ENCODE measurements around the gene UBE2E1.

Gene UBE2E1

GRCh38 chr3:23882487-23882918 lies 76.7 kb downstream of the UBE2E1 start:
- DNase-seq (ENCODE audit: low spot score): no peak
- in situ Hi-C loops (cut with MboI; ENCODE audit: low pct_unique_long_range_greater_than_20kb, low sequenced_read_pairs, unreplicated experiment): loop anchor here (25.0 kb wide), 1 partner anchor 355 kb away; no protein-coding TSS in a partner anchor
- no peak for TF ChIP-seq CTCF (IDR thresholded peaks at IDR 0.05; ENCODE audit: extremely low read depth, insufficient read depth, missing control alignments)

GRCh38 chr3:23884481-23884880 lies 78.7 kb downstream of the UBE2E1 start:
- DNase-seq (ENCODE audit: low spot score): no peak
- no peak for TF ChIP-seq CTCF (IDR thresholded peaks at IDR 0.05; ENCODE audit: extremely low read depth, insufficient read depth, missing control alignments)
- in situ Hi-C loops (cut with MboI; ENCODE audit: low pct_unique_long_range_greater_than_20kb, low sequenced_read_pairs, unreplicated experiment): loop anchor here (25.0 kb wide), 1 partner anchor 353 kb away; no protein-coding TSS in a partner anchor

GRCh38 chr3:23885210-23885609 lies 79.5 kb downstream of the UBE2E1 start:
- DNase-seq (ENCODE audit: low spot score): no peak
- in situ Hi-C loops (cut with MboI; ENCODE audit: low pct_unique_long_range_greater_than_20kb, low sequenced_read_pairs, unreplicated experiment): loop anchor here (25.0 kb wide), 1 partner anchor 352 kb away; no protein-coding TSS in a partner anchor
- no peak for TF ChIP-seq CTCF (IDR thresholded peaks at IDR 0.05; ENCODE audit: extremely low read depth, insufficient read depth, missing control alignments)

GRCh38 chr3:23886311-23886710 lies 80.6 kb downstream of the UBE2E1 start:
- DNase-seq (ENCODE audit: low spot score): no peak
- in situ Hi-C loops (cut with MboI; ENCODE audit: low pct_unique_long_range_greater_than_20kb, low sequenced_read_pairs, unreplicated experiment): loop anchor here (25.0 kb wide), 1 partner anchor 351 kb away; no protein-coding TSS in a partner anchor
- no peak for TF ChIP-seq CTCF (IDR thresholded peaks at IDR 0.05; ENCODE audit: extremely low read depth, insufficient read depth, missing control alignments)

GRCh38 chr3:23888617-23889228 lies 83.0 kb downstream of the UBE2E1 start:
- DNase-seq (ENCODE audit: low spot score): no peak
- peak; percentile 69 for TF ChIP-seq CTCF (IDR thresholded peaks at IDR 0.05; ENCODE audit: extremely low read depth, insufficient read depth, missing control alignments)
- in situ Hi-C loops (cut with MboI; ENCODE audit: low pct_unique_long_range_greater_than_20kb, low sequenced_read_pairs, unreplicated experiment): loop anchor here (25.0 kb wide), 1 partner anchor 349 kb away; no protein-coding TSS in a partner anchor

GRCh38 chr3:23889386-23889785 lies 83.6 kb downstream of the UBE2E1 start:
- no peak for TF ChIP-seq CTCF (IDR thresholded peaks at IDR 0.05; ENCODE audit: extremely low read depth, insufficient read depth, missing control alignments)
- in situ Hi-C loops (cut with MboI; ENCODE audit: low pct_unique_long_range_greater_than_20kb, low sequenced_read_pairs, unreplicated experiment): loop anchor here (25.0 kb wide), 1 partner anchor 348 kb away; no protein-coding TSS in a partner anchor
- no peak for DNase-seq (ENCODE audit: low spot score)

Data from GM13977 (cell line).